HG03457 (cell line): Measurements from ENCODE around the gene BDKRB1.

Experiments used
- ATAC-seq: cut with Tn5 transposase; IDR thresholded peaks from one replicate; pipeline ENCODE4 v1.9.1; 2021; ENCODE audit warnings: moderate number of reproducible peaks; ENCODE audit not compliant: unreplicated experiment

BDKRB1 gene

GRCh38 chr14:96277890-96278289 lies 21.9 kb downstream of the BDKRB1 start:
- no peak for ATAC-seq

GRCh38 chr14:96279564-96279963 lies 23.6 kb downstream of the BDKRB1 start:
- ATAC-seq, result no peak

- ATAC-seq, result no peak
These were observed 24.1 kb downstream of the BDKRB1 start for GRCh38 chr14:96280104-96280503.

- ATAC-seq, result no peak
These were observed 25.5 kb downstream of the BDKRB1 start for GRCh38 chr14:96281486-96281885.

GRCh38 chr14:96284008-96284407 lies 28.0 kb downstream of the BDKRB1 start:
- no peak for ATAC-seq

- ATAC-seq, result no peak
These were observed 28.4 kb downstream of the BDKRB1 start for GRCh38 chr14:96284430-96284829.

- ATAC-seq, result no peak
These were observed 29.7 kb downstream of the BDKRB1 start for GRCh38 chr14:96285667-96286066.

GRCh38 chr14:96286251-96286650 lies 30.2 kb downstream of the BDKRB1 start:
- no peak for ATAC-seq

GRCh38 chr14:96287856-96288255 lies 31.8 kb downstream of the BDKRB1 start:
- no peak for ATAC-seq

- no peak for ATAC-seq
These were observed 38.2 kb downstream of the BDKRB1 start for GRCh38 chr14:96294246-96294645.

- no peak for ATAC-seq
These were observed 41.0 kb downstream of the BDKRB1 start for GRCh38 chr14:96297000-96297399.

GRCh38 chr14:96297997-96298515 lies 42.0 kb downstream of the BDKRB1 start:
- no peak for ATAC-seq

- ATAC-seq, result no peak
These were observed 43.4 kb downstream of the BDKRB1 start for GRCh38 chr14:96299441-96299840.

GRCh38 chr14:96303981-96304380 lies 48.0 kb downstream of the BDKRB1 start:
- ATAC-seq, result no peak

- ATAC-seq, result no peak
These were observed 48.9 kb downstream of the BDKRB1 start for GRCh38 chr14:96304956-96305355.

GRCh38 chr14:96307434-96307833 lies 51.4 kb downstream of the BDKRB1 start:
- no peak for ATAC-seq

GRCh38 chr14:96309133-96309895 lies 53.3 kb downstream of the BDKRB1 start:
- no peak for ATAC-seq

GRCh38 chr14:96309896-96310330 lies 53.9 kb downstream of the BDKRB1 start:
- ATAC-seq, result no peak

GRCh38 chr14:96310906-96311305 lies 54.9 kb downstream of the BDKRB1 start:
- no peak for ATAC-seq
